Central memory CD8-positive, alpha-beta T cell (primary cell): ENCODE results near the gene SCRT2.
"Not testable (repeated sequence)": the region's sequence is repeated elsewhere in the genome, so short reads cannot be mapped to it uniquely, and the experiment has no call there.

ENCODE experiments used
- ATAC-seq: fragments of 150-1000 bp; cut with Tn5 transposase; replicated peaks from 2 replicates; pipeline ENCODE4 v1.10.0; 2022; ENCODE audit warnings: mild to moderate bottlenecking, moderate FRiP score, moderate number of reproducible peaks; ENCODE audit not compliant: poor library complexity, severe bottlenecking; ENCODE audit errors: extremely low read depth
- DNase-seq, 2 donors: peaks; one replicate each; pipeline ENCODE4 v3.0.0; 2021; ENCODE audit warnings: low spot score in 2 of 2
- H3K27ac Mint-ChIP-seq: one replicate; pipeline ENCODE4 v1.8.0; 2022; ENCODE audit warnings: low read depth, mild to moderate bottlenecking, moderate library complexity, mixed read lengths
- H3K27me3 Mint-ChIP-seq: one replicate; pipeline ENCODE4 v1.8.0; 2022; ENCODE audit warnings: mixed read lengths
- H3K36me3 Mint-ChIP-seq: one replicate; pipeline ENCODE4 v1.8.0; 2022; ENCODE audit warnings: mild to moderate bottlenecking, moderate library complexity, mixed read lengths; ENCODE audit not compliant: insufficient read depth
- H3K4me1 Mint-ChIP-seq: one replicate; pipeline ENCODE4 v1.8.0; 2022; ENCODE audit warnings: mixed read lengths
- H3K4me3 Mint-ChIP-seq: one replicate; pipeline ENCODE4 v1.8.0; 2022; ENCODE audit warnings: mild to moderate bottlenecking, moderate library complexity, mixed read lengths
- H3K9me3 Mint-ChIP-seq: one replicate; pipeline ENCODE4 v1.8.0; 2022; ENCODE audit warnings: mixed read lengths

SCRT2 gene

DNA sequence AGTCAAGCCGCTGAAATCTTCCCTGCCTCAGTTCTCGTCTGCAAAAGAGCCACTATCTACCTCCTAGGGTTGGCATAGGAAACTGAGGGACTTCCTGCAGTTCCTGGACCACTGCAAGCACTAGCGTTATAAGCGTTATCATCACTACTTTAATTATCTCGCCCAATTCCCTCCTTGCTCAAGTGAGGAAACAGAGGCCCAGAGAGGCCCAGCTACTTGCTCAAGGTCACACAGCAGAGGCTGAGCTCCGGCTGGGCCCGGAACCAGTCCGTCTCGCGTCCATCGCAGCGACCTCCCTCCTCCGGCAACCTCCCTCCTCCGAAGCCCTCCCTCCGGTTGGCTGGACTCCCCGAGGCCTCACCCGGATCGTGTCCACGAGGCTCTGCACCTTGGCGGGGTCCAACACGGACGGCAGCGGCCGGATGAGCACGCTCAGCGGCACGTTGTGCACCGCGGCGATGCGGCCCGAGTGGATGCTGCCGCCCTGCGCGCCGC, 22.9 kb downstream of the SCRT2 start:
- H3K9me3 Mint-ChIP-seq = no peaks in the 10 kb centered on the region
- peak overlapping the region; percentile 77 for H3K27ac Mint-ChIP-seq
- peaks cover 2% of the 10 kb centered on the region for H3K27me3 Mint-ChIP-seq
- H3K4me1 Mint-ChIP-seq = peaks cover 47% of the 10 kb centered on the region
- peaks cover 1% of the 10 kb centered on the region for H3K36me3 Mint-ChIP-seq
- DNase-seq (no peak), ATAC-seq (peak; percentile 4)
- peak overlapping the region; percentile 85 for H3K4me3 Mint-ChIP-seq

DNA sequence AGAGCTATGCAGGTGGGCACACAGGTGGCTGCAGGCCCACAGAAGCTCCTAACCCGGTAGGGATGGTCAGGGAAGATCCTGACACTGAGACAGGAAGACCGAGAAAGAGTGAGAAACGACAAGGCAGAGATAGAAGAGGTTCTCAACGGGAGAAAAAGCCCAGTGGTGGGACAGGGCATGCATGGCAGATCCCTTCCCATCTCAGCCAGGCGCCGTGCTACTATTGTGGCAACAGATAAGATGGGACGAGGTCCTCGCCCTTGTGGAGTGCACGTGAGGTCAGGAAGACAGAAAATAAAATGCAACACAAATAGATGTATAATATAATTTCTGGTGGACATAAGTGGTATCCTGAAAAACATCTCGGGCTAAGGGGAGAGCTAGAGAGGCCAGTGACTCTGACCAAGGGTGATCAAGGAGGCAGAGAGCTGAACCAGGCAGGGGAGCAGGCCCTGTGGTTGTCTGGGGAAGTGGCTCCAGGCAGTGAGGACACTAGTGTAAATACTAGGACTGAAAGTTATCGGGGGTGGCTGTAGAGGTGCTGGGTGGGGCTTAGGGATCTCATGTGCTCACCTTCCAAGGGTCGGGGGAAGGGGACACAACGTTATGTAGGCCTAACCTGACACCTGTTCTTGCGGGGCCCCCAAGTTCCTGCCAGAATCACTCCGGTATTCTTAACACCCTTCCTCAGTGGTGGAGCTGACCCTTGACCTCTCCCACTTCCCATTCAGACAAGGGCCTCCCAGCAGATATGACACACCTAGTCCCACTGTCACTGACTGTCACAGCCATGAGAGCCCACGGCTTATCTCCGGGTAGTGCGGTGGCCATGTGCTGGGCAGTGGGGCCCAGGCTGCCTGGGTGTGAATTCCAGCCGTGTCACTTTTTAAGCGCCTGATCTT, 23.6 kb downstream of the SCRT2 start:
- no peak for ATAC-seq
- Mint-ChIP-seq H3K9me3 (no peaks in the 10 kb centered on the region), H3K4me1 (peaks cover 47% of the 10 kb centered on the region), H3K27me3 (no peaks in the 10 kb centered on the region), H3K27ac (peak overlapping the region; percentile 77), H3K4me3 (peak overlapping the region; percentile 85), H3K36me3 (peaks cover 3% of the 10 kb centered on the region)
- no peak for DNase-seq

DNA sequence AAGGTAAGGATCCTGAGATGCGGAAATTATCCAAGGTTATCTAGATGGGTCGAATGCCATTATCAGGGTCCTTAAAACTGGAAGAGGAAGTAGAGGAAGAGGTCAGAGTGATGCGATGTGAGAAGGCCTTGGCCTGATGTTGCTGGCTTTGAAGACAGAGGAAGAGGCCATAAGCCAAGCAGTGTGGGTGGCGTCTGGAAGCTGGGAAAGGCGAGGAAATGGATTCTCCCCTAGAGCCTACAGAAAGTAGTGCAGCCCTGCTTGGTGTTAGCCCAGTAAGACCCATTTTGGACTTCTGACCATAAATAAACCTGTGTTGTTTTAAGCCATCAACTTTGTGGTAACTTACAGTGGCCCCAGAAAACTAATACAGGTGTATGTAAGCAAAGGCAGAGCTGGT, 24.6 kb downstream of the SCRT2 start:
- ATAC-seq (no peak), DNase-seq (no peak)
- peaks cover 47% of the 10 kb centered on the region for H3K4me1 Mint-ChIP-seq
- H3K27me3 Mint-ChIP-seq = no peaks in the 10 kb centered on the region
- H3K9me3 Mint-ChIP-seq = no peaks in the 10 kb centered on the region
- H3K4me3 Mint-ChIP-seq = peak overlapping the region; percentile 85
- peaks cover 6% of the 10 kb centered on the region for H3K36me3 Mint-ChIP-seq
- peak overlapping the region; percentile 77 for H3K27ac Mint-ChIP-seq

DNA sequence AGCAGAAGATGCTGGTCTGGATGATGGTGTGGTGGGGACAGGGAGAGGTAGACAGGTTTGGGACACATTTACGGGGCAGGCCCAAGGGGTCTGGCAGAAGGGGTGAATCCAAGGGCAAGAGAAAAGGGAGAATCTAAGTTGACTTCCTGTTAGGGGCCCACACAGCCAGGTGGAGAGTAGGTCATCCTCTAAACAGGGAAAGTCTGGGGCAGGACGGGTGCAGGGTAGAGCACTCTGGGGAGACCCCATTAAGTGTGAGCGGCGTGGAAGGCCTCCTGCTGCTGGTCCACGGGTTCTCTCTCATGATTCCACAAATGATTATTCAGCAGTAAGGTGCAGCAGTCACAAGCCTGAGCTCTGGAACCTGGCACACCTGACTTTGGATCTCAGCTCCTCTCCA, 25.3 kb downstream of the SCRT2 start:
- ATAC-seq (no peak), DNase-seq (no peak)
- Mint-ChIP-seq H3K27me3 (no peaks in the 10 kb centered on the region), H3K4me3 (peak overlapping the region; percentile 85), H3K27ac (peak overlapping the region; percentile 67), H3K36me3 (peaks cover 9% of the 10 kb centered on the region), H3K4me1 (peaks cover 47% of the 10 kb centered on the region), H3K9me3 (no peaks in the 10 kb centered on the region)

DNA sequence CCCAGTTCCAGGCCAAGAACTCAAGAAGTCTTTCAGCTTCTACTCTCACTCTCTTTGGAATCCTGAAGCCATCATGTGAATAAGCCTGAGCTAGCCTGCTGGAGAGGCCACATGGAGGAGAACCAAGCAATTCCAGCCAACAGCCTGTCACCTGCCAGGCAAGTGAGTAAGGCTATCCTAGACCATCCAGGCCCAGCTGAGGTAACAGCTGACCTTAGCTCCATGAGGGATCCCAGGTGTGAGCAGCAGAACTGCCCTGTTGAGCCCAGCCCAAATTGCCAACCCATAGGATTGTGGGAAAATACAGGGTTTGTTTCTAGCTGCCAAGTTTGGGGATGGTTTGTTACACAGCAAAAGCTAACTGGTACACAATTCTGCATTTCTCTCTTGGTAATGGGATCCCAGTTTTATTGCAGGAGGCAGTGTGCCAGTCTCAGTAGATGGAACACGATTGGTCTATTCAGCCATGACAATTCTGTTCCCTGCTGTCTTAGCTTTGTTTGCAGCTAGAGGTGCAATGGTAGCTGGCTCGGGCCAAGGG, 28.1 kb downstream of the SCRT2 start:
- Mint-ChIP-seq H3K36me3 (peaks cover 9% of the 10 kb centered on the region), H3K27ac (no peak overlapping the region), H3K4me3 (no peak overlapping the region), H3K4me1 (peaks cover 35% of the 10 kb centered on the region), H3K9me3 (no peaks in the 10 kb centered on the region), H3K27me3 (peaks cover 12% of the 10 kb centered on the region)
- ATAC-seq (no peak), DNase-seq (no peak)

DNA sequence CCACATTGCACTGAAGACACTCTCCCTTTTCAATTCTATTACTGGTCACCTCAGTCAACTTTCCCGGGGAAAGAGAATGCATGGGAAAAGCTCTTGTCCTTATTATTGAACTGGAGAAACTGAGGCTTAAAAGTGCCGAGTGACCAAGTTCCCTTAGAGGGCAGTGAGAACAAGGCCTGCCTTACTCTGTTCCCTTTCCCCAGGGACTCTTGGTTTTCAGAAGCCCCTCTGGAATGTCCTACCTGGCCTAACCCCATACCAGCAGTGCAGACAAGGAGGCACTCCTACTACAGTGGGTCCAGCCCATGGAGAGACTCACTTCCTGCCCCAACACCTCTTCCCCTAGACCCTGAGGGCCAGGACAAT, 28.8 kb downstream of the SCRT2 start:
- Mint-ChIP-seq H3K36me3 (peaks cover 8% of the 10 kb centered on the region), H3K4me3 (no peak overlapping the region), H3K9me3 (no peaks in the 10 kb centered on the region), H3K27ac (no peak overlapping the region), H3K4me1 (peaks cover 28% of the 10 kb centered on the region), H3K27me3 (peaks cover 12% of the 10 kb centered on the region)
- ATAC-seq (no peak), DNase-seq (no peak)

DNA sequence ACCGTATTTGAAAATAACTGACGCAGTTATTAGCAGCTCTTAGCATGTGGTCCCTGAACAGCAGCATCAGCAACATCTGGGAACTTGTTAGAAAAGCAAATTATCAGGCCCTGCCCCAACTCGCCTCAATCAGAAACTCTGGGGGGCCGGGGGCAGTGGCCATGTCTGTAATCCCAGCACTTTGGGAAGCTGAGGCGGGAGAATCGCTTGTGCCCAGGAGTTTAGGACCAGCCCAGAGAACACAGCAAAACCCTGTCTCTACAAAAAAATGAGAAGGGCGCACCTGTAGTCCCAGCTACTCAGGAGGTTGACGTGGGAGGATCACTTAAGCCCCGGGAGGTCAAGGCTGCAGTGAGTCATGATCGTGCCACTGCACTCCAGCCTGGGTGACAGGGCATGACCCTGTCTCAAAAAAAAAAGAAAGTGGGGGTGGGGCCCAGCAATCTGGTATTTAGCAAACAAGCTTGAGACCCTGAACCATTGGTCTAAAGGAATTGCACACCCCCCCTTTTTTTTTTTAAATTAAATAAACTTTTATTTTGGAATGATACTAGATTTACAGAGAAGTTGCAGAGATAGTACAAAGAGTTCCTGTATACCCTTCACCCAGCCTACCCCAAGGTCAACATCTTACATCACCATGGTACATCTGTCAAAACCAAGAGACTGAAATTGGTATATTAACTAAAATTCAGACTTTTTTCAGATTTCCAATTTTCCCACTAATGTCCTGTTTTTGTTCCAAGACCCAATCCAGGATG, 29.3 kb downstream of the SCRT2 start:
- Mint-ChIP-seq H3K4me3 (no peak overlapping the region), H3K9me3 (no peaks in the 10 kb centered on the region), H3K36me3 (peaks cover 8% of the 10 kb centered on the region), H3K27me3 (peaks cover 12% of the 10 kb centered on the region), H3K4me1 (peaks cover 23% of the 10 kb centered on the region), H3K27ac (no peak overlapping the region)
- ATAC-seq = no peak
- no peak for DNase-seq

DNA sequence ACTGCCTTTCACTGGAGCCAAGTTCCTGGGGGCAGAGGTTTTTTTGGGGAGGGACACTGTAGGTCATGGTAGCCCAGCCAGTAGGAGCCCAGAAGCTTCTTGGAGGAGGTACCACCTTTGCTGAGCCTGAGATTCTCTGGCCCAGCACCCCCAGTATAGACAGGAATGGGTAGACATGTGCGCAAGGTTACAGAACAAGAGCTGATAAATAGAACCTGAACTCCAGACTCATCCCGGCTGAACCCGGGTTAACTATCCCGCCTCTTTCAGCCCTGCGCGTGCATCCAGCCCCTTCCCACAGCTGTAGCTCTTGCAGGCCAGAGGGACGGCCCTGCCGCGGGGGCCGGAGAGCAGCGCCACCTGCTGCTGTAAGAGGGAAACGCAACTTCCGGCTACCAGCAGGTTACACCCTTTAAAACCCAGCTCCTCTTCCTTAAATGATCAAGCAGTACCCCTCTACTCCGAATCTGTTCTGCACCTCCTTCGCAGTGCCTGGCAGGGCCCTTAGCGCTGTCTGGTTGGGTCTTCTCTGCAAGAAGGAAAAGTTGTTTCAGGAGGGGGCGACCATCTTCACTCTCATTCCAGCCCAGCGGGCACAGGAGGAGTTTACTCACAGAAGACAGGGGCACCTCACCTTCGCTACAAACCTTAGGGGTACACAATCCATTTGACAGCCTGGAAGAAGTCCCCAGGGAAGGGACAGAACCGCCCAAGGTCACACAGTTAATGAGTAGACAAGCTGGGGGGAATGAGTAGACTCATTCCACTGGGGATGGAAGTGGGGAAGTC, 30.1 kb downstream of the SCRT2 start:
- Mint-ChIP-seq H3K4me3 (no peak overlapping the region), H3K27ac (no peak overlapping the region), H3K9me3 (no peaks in the 10 kb centered on the region), H3K4me1 (peaks cover 16% of the 10 kb centered on the region), H3K36me3 (peaks cover 11% of the 10 kb centered on the region), H3K27me3 (peaks cover 12% of the 10 kb centered on the region)
- DNase-seq (peak; percentile 32 to 59), ATAC-seq (no peak)

DNA sequence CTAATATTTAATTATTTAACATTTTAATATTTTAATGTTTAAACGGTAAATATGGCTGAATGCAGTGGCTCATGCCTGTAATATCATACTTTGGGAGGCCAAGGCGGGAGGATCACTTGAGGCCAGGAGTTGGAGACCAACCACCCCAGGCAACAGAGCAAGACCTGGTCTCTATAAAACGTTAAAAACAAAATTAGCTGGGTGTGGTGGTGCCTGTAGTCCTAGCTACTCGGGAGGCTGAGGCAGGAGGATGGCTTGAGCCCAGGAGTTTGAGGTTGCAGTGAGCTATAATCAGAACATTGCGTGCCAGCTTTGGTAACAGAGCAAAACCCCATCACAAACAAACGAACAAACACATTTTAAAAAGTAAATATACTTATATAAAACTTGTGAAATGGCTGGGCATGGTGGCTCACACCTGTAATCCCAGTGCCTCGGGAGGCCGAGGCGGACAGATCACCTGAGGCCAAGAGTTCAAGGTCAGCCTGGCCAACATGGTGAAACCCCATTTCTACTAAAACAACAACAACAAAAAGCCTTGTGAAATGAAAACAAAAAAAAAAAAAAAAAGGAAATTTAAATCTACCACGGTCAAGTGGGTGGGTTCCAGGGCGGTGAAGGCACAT, 30.8 kb downstream of the SCRT2 start:
- Mint-ChIP-seq H3K27ac (no peak overlapping the region), H3K27me3 (peaks cover 12% of the 10 kb centered on the region), H3K36me3 (peaks cover 11% of the 10 kb centered on the region), H3K4me3 (no peak overlapping the region), H3K4me1 (peaks cover 9% of the 10 kb centered on the region), H3K9me3 (no peaks in the 10 kb centered on the region)
- DNase-seq (no peak), ATAC-seq (no peak)

DNA sequence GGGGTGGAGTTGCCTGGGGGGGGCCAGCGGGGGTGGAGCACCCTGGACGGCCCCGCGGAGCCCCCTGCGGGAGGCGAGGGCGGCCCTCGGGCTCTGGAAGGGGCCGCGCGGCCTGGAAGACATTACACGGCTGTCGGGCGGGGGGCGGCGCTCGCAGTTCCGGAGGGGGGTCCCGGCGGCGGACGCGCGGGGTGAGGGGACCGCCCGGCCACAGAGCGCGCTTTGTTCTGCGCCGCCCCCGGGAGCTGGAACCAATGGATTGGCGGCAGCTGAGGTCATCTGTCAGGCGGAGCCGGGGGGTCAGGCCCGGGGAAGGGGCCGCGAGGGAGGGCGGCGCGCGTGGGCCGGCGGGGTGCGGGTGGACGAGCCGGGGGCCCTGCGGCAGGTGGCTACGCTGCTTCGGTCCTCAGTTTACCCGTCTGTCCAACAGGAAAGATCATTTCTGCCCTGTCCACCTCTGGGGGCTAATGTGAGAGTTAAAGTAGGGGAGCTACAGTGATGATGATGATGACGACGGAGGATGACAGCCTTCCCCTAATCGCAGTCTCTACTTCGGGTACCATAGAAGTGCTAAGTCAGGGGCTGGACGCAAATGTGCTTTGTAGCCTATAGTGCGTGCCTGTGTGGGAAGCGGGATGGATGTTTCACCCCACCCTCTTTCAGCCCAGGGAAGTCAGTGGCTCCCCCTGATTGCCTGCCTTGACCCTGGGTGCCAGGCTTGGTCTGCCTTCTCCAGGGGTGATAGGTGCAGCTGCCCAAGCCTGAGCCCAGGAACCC, 33.0 kb downstream of the SCRT2 start:
- DNase-seq (no peak), ATAC-seq (no peak)
- Mint-ChIP-seq H3K4me1 (no peaks in the 10 kb centered on the region), H3K9me3 (no peaks in the 10 kb centered on the region), H3K27ac (no peak overlapping the region), H3K36me3 (peaks cover 11% of the 10 kb centered on the region), H3K4me3 (no peak overlapping the region), H3K27me3 (peaks cover 12% of the 10 kb centered on the region)

DNA sequence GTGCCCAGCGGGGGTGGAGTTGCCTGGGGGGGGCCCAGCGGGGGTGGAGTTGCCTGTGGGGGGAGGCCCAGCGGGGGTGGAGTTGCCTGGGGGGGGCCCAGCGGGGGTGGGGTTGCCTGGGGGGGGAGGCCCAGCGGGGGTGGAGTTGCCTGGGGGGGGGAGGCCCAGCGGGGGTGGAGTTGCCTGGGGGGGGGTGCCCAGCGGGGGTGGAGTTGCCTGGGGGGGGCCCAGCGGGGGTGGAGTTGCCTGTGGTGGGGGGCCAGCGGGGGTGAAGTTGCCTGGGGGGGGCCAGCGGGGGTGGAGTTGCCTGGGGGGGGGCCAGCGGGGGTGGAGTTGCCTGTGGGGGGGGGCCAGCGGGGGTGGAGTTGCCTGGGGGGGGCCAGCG, 33.6 kb downstream of the SCRT2 start:
- DNase-seq, H3K9me3 Mint-ChIP-seq, H3K4me3 Mint-ChIP-seq, H3K4me1 Mint-ChIP-seq, H3K36me3 Mint-ChIP-seq, ATAC-seq, H3K27ac Mint-ChIP-seq: not testable (repeated sequence)
- peaks cover 12% of the 10 kb centered on the region for H3K27me3 Mint-ChIP-seq
